GM12801 (cell line): ENCODE data around the gene PCCA.

Experiments
- CTCF ChIP-seq: IDR thresholded peaks from one replicate; pipeline ENCODE4 v1.5.1; 2011; ENCODE audit warnings: control low read depth; ENCODE audit not compliant: insufficient read length; ENCODE audit errors: extremely low read depth

Gene PCCA

GRCh38 chr13:100460266-100460665 lies 371.4 kb downstream of the PCCA start:
- TF ChIP-seq CTCF, result no peak

- no peak for TF ChIP-seq CTCF
These were observed 371.9 kb downstream of the PCCA start for GRCh38 chr13:100460791-100461190.

GRCh38 chr13:100461309-100462030 lies 372.6 kb downstream of the PCCA start:
- no peak for TF ChIP-seq CTCF

GRCh38 chr13:100464006-100464405 lies 375.1 kb downstream of the PCCA start:
- TF ChIP-seq CTCF, result no peak

GRCh38 chr13:100465558-100465957 lies 376.7 kb downstream of the PCCA start:
- TF ChIP-seq CTCF, result no peak

- no peak for TF ChIP-seq CTCF
These were observed 382.1 kb downstream of the PCCA start for GRCh38 chr13:100470866-100471505.

- TF ChIP-seq CTCF, result no peak
These were observed 384.2 kb downstream of the PCCA start for GRCh38 chr13:100473087-100473486.
